Neutrophil (primary cell): Measurements from ENCODE around the gene KANSL3.

Experiments used
- H3K27ac ChIP-seq: fragments of 200-600 bp; sonication (generic); 2 replicates; pipeline ENCODE4 v1.5.1; 2016; ENCODE audit warnings: mild to moderate bottlenecking, moderate library complexity
- H3K27me3 ChIP-seq: fragments of 200-600 bp; sonication (generic); 2 replicates; pipeline ENCODE4 v1.6.0; 2016; ENCODE audit warnings: mild to moderate bottlenecking
- H3K36me3 ChIP-seq: fragments of 200-600 bp; sonication (generic); 2 replicates; pipeline ENCODE4 v1.5.1; 2017
- H3K4me1 ChIP-seq, 2 experiments: fragments of 200-600 bp in 1 of 2; sonication (generic) in 1 of 2; 1 replicate in 1 of 2; 2 replicates in 1 of 2; pipeline versions ENCODE4 v1.5.1 to v1.6.1; 2013 to 2016; ENCODE audit warnings: low read depth in 1 of 2, low read length in 1 of 2, mild to moderate bottlenecking in 1 of 2, moderate library complexity in 1 of 2; ENCODE audit not compliant: control insufficient read depth in 1 of 2, insufficient read depth in 1 of 2
- H3K4me3 ChIP-seq, 2 experiments: fragments of 200-600 bp in 1 of 2; sonication (generic) in 1 of 2; 1 replicate in 1 of 2; 2 replicates in 1 of 2; pipeline ENCODE4 v1.5.1; 2013 to 2016; ENCODE audit warnings: low read depth in 1 of 2, low read length in 1 of 2, mild to moderate bottlenecking in 1 of 2, moderate library complexity in 1 of 2
- H3K9me3 ChIP-seq: fragments of 200-600 bp; sonication (generic); 2 replicates; pipeline ENCODE4 v1.5.1; 2016
- TF ChIP-seq, protein P1 (sequence below): fragments of 200-600 bp; sonication (generic); IDR thresholded peaks from 2 replicates; pipeline ENCODE4 v1.5.1; 2016; ENCODE audit warnings: antibody characterized with exemption

Gene KANSL3

DNA sequence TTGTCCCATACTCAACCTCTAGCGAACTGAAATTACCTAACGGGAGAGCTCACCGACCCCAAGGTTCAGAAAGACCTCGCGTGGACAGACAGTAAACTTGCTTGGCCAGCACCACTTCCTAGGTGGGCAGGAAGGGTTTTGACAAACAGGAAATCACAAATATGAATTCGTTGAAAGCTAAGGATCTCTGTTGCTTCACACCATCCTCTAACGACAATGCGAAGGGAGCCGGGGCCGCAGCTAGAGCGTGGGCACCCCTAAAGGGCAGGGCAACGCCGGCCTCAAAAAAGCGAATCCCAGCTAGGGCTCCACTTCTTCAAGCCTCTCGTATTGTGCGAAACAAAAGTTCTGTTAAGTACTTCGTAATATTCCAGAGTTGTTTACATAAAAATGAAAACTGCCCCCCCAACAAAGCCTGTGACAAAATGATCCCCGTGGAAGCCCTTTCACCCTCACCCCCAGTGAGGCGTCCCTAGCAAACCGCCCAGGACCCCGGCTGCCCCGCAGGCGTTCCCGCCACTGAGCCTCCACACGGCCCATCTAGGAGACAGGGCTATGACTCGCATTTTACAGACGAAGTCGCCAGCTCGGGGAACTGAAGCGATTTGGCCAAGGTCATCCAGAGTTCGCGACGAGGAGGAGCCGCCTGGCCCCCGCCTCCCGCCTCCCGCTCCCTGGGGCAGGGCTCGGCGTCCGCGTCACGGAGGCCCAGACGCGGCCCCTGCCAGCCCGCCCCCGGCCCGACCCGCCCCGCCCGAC, 548 bp downstream of the KANSL3 start:
- TF ChIP-seq, protein P1, sequence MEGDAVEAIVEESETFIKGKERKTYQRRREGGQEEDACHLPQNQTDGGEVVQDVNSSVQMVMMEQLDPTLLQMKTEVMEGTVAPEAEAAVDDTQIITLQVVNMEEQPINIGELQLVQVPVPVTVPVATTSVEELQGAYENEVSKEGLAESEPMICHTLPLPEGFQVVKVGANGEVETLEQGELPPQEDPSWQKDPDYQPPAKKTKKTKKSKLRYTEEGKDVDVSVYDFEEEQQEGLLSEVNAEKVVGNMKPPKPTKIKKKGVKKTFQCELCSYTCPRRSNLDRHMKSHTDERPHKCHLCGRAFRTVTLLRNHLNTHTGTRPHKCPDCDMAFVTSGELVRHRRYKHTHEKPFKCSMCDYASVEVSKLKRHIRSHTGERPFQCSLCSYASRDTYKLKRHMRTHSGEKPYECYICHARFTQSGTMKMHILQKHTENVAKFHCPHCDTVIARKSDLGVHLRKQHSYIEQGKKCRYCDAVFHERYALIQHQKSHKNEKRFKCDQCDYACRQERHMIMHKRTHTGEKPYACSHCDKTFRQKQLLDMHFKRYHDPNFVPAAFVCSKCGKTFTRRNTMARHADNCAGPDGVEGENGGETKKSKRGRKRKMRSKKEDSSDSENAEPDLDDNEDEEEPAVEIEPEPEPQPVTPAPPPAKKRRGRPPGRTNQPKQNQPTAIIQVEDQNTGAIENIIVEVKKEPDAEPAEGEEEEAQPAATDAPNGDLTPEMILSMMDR: no peak
- Histone ChIP-seq H3K36me3 (no peaks in the 10 kb centered on the region), H3K4me3 (peak overlapping the region; percentile 75 to 81), H3K9me3 (no peaks in the 10 kb centered on the region), H3K27ac (peak overlapping the region; percentile 98), H3K27me3 (no peaks in the 10 kb centered on the region), H3K4me1 (peaks cover 14 to 26% of the 10 kb centered on the region in 2 experiments)

DNA sequence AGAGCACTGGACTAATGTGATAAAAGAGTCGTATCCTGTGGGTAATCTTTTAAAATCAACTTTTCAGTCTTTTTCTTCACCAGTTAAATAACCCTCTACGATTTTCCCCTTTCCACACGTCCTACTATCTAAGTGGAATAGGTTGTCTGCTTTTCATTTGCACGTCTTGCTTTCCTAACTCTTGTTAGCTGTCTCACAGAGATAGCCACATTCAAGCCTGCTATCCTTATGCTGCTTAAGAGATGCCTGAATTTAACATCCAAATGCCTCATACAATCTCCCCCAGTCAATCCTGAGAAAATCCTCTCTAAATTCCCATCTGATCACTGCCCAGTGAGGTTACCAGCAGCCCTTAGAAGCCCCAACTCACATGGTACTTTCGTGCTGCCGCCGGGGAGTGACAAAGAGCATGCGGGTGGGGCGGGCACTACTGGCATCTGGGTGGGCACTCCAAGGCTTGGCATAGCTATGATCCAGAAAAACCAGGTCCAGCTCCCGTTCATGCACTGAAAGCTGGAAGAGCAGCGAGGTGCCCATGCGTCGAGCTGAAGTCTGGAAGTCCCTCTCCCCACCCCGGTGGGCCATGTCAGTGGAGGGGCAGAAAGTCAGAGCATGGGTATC, 1.5 kb downstream of the KANSL3 start:
- no peaks in the 10 kb centered on the region for H3K27me3 ChIP-seq
- H3K4me1 ChIP-seq: peaks cover 14 to 26% of the 10 kb centered on the region in 2 experiments
- H3K27ac ChIP-seq: peak overlapping the region; percentile 98
- TF ChIP-seq, protein P1: no peak
- H3K36me3 ChIP-seq: no peaks in the 10 kb centered on the region
- no peaks in the 10 kb centered on the region for H3K9me3 ChIP-seq
- H3K4me3 ChIP-seq: peak overlapping the region; percentile 75 to 81

DNA sequence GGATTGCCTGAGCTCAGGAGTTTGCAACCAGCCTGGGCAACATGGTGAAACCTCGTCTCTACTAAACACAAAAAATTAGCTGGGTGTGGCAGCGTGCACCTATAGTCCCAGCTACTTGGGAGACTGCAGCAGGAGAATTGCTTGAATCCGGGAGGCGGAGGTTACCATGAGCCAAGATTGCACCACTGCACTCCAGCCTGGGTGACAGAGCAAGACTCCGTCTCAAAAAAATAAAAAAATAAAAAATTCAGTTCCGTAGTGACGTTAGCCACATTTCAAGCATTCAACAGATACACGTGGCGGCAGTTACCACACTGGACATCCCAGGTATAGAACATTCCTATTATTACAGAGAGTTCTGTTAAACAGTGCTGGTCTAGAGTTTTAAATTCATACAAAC, 4.5 kb downstream of the KANSL3 start:
- Histone ChIP-seq H3K9me3 (no peaks in the 10 kb centered on the region), H3K4me3 (no peak overlapping the region), H3K27me3 (no peaks in the 10 kb centered on the region), H3K4me1 (peaks cover 13 to 24% of the 10 kb centered on the region in 2 experiments), H3K36me3 (peaks cover 14% of the 10 kb centered on the region), H3K27ac (no peak overlapping the region)
- TF ChIP-seq, protein P1: no peak

DNA sequence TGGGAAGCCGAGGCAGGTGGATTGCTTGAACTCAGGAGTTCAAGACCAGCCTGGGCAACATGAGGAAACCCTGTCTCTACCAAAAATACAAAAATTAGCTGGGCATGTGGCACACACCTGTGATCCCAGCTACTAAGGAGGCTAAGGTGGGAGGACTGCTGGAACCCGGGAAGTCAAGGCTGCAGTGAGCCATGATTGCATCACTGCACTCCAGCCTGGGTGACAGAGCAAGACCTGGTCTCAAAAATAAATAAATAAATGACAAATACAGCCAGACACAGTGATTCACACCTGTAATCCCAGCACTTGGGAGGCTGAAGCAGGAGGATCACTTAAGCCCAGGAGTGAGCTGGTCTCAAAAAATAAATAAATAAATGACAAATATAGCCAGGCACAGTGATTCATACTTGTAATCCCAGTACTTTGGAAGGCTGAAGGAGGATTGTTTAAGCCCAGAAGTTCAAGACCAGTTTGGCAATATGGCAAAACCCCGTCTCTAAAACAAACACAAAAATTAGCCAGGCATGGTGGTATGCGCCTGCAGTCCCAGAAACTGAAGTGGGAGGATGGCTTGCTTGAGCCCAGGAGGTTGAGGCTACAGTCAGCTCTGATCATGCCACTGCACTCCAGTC, 6.2 kb downstream of the KANSL3 start:
- Histone ChIP-seq H3K27ac (no peak overlapping the region), H3K27me3 (no peaks in the 10 kb centered on the region), H3K4me3 (no peak overlapping the region), H3K36me3 (peaks cover 25% of the 10 kb centered on the region), H3K9me3 (no peaks in the 10 kb centered on the region), H3K4me1 (peaks cover 4 to 13% of the 10 kb centered on the region in 2 experiments)
- TF ChIP-seq, protein P1: no peak

DNA sequence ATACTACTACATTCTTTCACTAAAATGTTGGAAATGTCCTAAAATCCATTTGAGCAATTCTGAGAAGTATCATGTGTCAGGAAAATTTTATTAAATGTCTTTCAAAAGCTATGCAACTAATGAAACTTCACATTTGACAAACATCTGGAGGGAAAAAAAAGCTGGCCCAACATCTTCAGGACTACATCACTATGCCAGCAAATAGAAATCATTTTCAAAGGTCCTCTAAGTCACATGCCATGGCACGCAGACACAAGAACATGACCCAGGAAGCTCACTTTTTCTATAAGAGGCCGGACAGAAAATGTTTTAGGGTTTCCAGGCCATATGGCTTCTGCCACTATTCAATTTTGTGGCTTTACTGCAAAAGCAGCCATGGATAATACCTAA, 11.6 kb downstream of the KANSL3 start:
- no peaks in the 10 kb centered on the region for H3K27me3 ChIP-seq
- TF ChIP-seq, protein P1: no peak
- H3K27ac ChIP-seq: no peak overlapping the region
- H3K4me1 ChIP-seq: peaks cover 8 to 12% of the 10 kb centered on the region in 2 experiments
- no peaks in the 10 kb centered on the region for H3K9me3 ChIP-seq
- H3K4me3 ChIP-seq: no peak overlapping the region
- H3K36me3 ChIP-seq: peaks cover 30% of the 10 kb centered on the region
